Neuronal stem cell (in vitro differentiated cells): ENCODE data around the gene VPS8.

ENCODE experiments used
- DNase-seq: peaks from one replicate; pipeline ENCODE4 v3.0.0-alpha.2; 2013; ENCODE audit warnings: low spot score
- H2AFZ ChIP-seq: one replicate; pipeline ENCODE4 v1.6.1; 2013; ENCODE audit warnings: mild to moderate bottlenecking, low read length, inconsistent platforms
- H2AK5ac ChIP-seq: 2 replicates; pipeline ENCODE4 v1.6.1; 2013; ENCODE audit warnings: low read depth, mild to moderate bottlenecking, inconsistent platforms, low read length, moderate library complexity, mixed read lengths
- H2BK120ac ChIP-seq: 2 replicates; pipeline ENCODE4 v1.6.1; 2013; ENCODE audit warnings: low read depth, mild to moderate bottlenecking, inconsistent platforms, low read length, moderate library complexity, mixed read lengths
- H2BK12ac ChIP-seq: one replicate; pipeline ENCODE4 v1.6.1; 2013; ENCODE audit warnings: low read length, inconsistent platforms
- H2BK15ac ChIP-seq: 2 replicates; pipeline ENCODE4 v1.6.1; 2013; ENCODE audit warnings: mild to moderate bottlenecking, low read length, inconsistent platforms, mixed read lengths
- H2BK5ac ChIP-seq: one replicate; pipeline ENCODE4 v1.6.1; 2013; ENCODE audit warnings: inconsistent platforms, mild to moderate bottlenecking, low read length, moderate library complexity
- H3K14ac ChIP-seq: one replicate; pipeline ENCODE4 v1.6.1; 2013; ENCODE audit warnings: low read length, inconsistent platforms
- H3K18ac ChIP-seq: 2 replicates; pipeline ENCODE4 v1.6.1; 2013; ENCODE audit warnings: low read length, inconsistent platforms
- H3K23ac ChIP-seq: 2 replicates; pipeline ENCODE4 v1.6.1; 2013; ENCODE audit warnings: low read depth, mild to moderate bottlenecking, mixed read lengths, low read length, inconsistent platforms; ENCODE audit not compliant: poor library complexity
- H3K27ac ChIP-seq: replicated peaks from 3 replicates; pipeline ENCODE4 v1.5.1; 2013; ENCODE audit warnings: low read length, inconsistent platforms
- H3K27me3 ChIP-seq, 3 experiments: 2 replicates each; pipeline ENCODE4 v1.6.1; 2013; ENCODE audit warnings: low read length in 3 of 3, mild to moderate bottlenecking in 2 of 3, inconsistent platforms in 1 of 3, low read depth in 1 of 3, mixed read lengths in 1 of 3, moderate library complexity in 1 of 3; ENCODE audit not compliant: control insufficient read depth in 3 of 3, insufficient read depth in 3 of 3
- H3K36me3 ChIP-seq, 2 donors: replicated peaks in 1 of 2; 2 replicates each; pipeline ENCODE4 v1.6.1; 2013; ENCODE audit warnings: low read length in 2 of 2; ENCODE audit not compliant: control insufficient read depth in 2 of 2, insufficient read depth in 2 of 2
- H3K4ac ChIP-seq: 2 replicates; pipeline ENCODE4 v1.6.1; 2013; ENCODE audit warnings: inconsistent platforms, mild to moderate bottlenecking, low read length, moderate library complexity
- H3K4me1 ChIP-seq, 2 donors: 1 replicate in 1 of 2; 2 replicates in 1 of 2; pipeline ENCODE4 v1.6.1; 2013; ENCODE audit warnings: low read length in 2 of 2, low read depth in 1 of 2; ENCODE audit not compliant: control insufficient read depth in 2 of 2, insufficient read depth in 1 of 2
- H3K4me2 ChIP-seq: one replicate; pipeline ENCODE4 v1.6.1; 2013; ENCODE audit warnings: mild to moderate bottlenecking, low read length, inconsistent platforms; ENCODE audit not compliant: insufficient read depth, poor library complexity, severe bottlenecking
- H3K4me3 ChIP-seq, 2 donors: 2 replicates each; pipeline ENCODE4 v1.5.1; 2013; ENCODE audit warnings: low read length in 2 of 2, mild to moderate bottlenecking in 2 of 2, inconsistent platforms in 1 of 2, moderate library complexity in 1 of 2
- H3K79me1 ChIP-seq: one replicate; pipeline ENCODE4 v1.6.1; 2013; ENCODE audit warnings: low read depth, mild to moderate bottlenecking, inconsistent platforms, low read length, moderate library complexity
- H3K9ac ChIP-seq: one replicate; pipeline ENCODE4 v1.6.1; 2013; ENCODE audit warnings: mild to moderate bottlenecking, low read depth, low read length, inconsistent platforms; ENCODE audit not compliant: poor library complexity
- H3K9me3 ChIP-seq, 2 donors: replicated peaks in 1 of 2; 2 replicates each; pipeline versions ENCODE3 to v1.6.1; 2013; ENCODE audit warnings: low read length in 2 of 2, mild to moderate bottlenecking in 2 of 2, inconsistent platforms in 1 of 2, low read depth in 1 of 2, mixed read lengths in 1 of 2, moderate library complexity in 1 of 2; ENCODE audit not compliant: control insufficient read depth in 2 of 2, insufficient read depth in 1 of 2
- H4K8ac ChIP-seq: one replicate; pipeline ENCODE4 v1.6.1; 2013; ENCODE audit warnings: low read depth, mild to moderate bottlenecking, inconsistent platforms, low read length, moderate library complexity
- H4K91ac ChIP-seq: one replicate; pipeline ENCODE4 v1.6.1; 2013; ENCODE audit warnings: low read length, low read depth, mild to moderate bottlenecking, inconsistent platforms; ENCODE audit not compliant: poor library complexity
- WGBS, 2 donors: extraction: QIAGEN DNeasy Blood & Tissue Kit; methylation state at CpG; one replicate each; pipeline ENCODE4 v1.1.7; 2013; ENCODE audit warnings: missing lambda C conversion rate in 2 of 2, mixed read lengths in 1 of 2; ENCODE audit not compliant: insufficient read length in 2 of 2, insufficient replicate concordance in 1 of 2; ENCODE audit errors: extremely low coverage in 2 of 2; 5-methylcytosine and 5-hydroxymethylcytosine counted together

Gene VPS8

DNA sequence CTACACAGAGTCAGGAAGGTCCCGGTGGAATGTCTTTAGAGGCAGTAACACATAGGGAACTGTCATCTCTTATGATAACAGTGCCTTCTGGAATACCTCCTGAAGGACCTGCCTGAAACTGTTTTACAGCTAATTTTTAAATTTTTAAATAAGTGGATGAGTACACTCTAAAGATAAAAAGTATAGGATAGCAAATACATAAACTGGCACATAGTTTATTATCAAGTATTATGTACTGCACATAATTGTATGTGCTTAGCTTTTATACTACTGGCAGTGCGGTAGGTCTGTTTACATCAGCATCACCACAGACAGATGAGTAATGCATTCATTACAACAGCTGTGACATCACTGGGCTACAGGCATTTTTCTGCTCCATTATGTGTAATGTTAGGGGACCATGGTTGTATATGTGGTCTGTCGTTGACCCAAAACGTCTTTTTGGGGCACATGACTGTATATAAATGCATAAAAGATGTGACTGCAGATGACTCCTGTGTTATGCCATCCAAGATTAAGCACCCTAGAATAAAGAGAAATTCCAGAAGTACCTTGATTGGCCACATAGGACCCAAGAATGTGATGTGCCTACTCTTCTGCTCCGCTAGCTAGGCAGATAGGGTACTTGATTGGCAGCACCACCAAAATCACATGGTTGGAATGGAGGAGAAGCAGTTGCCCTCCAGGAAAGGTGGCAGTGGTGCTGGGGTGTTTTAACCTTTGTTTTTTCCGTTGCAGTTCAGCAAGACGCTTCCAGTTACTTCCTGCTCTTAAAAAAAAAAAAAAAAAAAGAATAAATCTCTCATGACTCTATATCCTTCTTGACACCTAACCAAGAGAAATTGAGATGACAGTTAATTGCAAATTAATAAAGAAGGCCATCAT is 3.3 kb downstream of the VPS8 start:
- H3K4me1 ChIP-seq: peaks cover 4 to 6% of the 10 kb centered on the region in 2 donors
- no peak overlapping the region for H3K4ac ChIP-seq
- H2AK5ac ChIP-seq: no peak overlapping the region
- no peak overlapping the region for H4K8ac ChIP-seq
- H3K9ac ChIP-seq: no peak overlapping the region
- H4K91ac ChIP-seq: no peak overlapping the region
- no peak overlapping the region for H2BK120ac ChIP-seq
- H3K27ac ChIP-seq: no peak overlapping the region
- WGBS, 2 donors: no CpG with 5 or more reads among the region's 7 CpGs
- no peak overlapping the region for H3K18ac ChIP-seq
- H3K4me2 ChIP-seq: no peak overlapping the region
- peaks cover 0 to 1% of the 10 kb centered on the region in 2 donors for H3K9me3 ChIP-seq
- no peak overlapping the region for H3K14ac ChIP-seq
- H2BK5ac ChIP-seq: no peak overlapping the region
- H3K27me3 ChIP-seq: peaks cover 0 to under 1% (median 0%) of the 10 kb centered on the region in 3 experiments
- H3K4me3 ChIP-seq: no peak overlapping the region
- H3K36me3 ChIP-seq: no peaks in the 10 kb centered on the region
- no peak overlapping the region for H2BK12ac ChIP-seq
- no peak for DNase-seq
- no peak overlapping the region for H2AFZ ChIP-seq
- no peak overlapping the region for H3K23ac ChIP-seq
- no peak overlapping the region for H2BK15ac ChIP-seq
- peaks cover 2% of the 10 kb centered on the region for H3K79me1 ChIP-seq

DNA sequence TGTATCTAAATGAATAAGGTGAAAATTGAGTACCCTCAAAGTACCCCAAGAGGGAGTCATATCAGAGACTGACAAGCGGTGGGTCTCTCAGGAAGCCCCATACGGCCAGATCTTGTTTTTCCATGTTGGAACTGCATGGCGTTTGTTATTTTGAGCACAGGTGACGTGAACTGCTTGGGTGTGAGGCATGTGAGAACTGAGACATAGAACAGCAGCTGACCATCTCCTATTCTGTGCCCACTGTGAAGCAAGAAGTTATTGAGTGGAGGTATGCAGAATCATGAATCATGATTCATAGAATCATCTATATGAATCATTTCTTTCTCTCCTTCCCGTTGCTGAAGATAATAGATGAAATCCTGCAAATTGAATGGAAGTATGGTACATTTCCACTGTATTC is 4.6 kb downstream of the VPS8 start:
- Histone ChIP-seq H3K14ac (no peak overlapping the region), H4K8ac (no peak overlapping the region), H2AK5ac (no peak overlapping the region), H2AFZ (no peak overlapping the region), H2BK12ac (no peak overlapping the region), H3K18ac (no peak overlapping the region), H3K23ac (no peak overlapping the region), H3K9ac (no peak overlapping the region), H3K4ac (no peak overlapping the region), H3K4me3 (no peak overlapping the region), H3K4me1 (peaks cover 4 to 6% of the 10 kb centered on the region in 2 donors), H3K27ac (no peak overlapping the region), H2BK15ac (no peak overlapping the region), H4K91ac (no peak overlapping the region), H3K9me3 (peaks cover 0 to 1% of the 10 kb centered on the region in 2 donors), H2BK5ac (no peak overlapping the region), H2BK120ac (no peak overlapping the region), H3K4me2 (no peak overlapping the region), H3K36me3 (no peaks in the 10 kb centered on the region), H3K79me1 (peaks cover 2% of the 10 kb centered on the region), H3K27me3 (no peaks in the 10 kb centered on the region)
- no CpG with 5 or more reads among the region's 5 CpGs for WGBS, 2 donors
- no peak for DNase-seq

DNA sequence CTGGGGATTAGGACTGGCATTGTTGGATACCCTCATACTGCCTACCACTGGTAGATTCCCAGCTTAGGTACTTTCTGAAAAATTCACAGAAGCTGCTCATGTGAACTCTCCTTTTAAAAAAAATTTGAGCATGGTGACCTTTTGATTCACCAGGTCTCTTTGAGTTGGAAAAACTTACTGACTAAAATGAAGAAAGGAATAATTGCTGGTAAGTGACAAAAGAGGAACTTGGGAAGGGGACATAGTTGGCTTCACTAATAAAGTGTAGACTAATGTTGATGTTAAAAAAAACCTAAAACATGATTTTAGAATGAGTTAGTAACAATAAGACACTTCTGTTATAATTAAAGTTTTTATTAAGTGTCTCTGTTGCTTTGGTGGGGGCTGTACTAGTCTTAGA is 8.6 kb downstream of the VPS8 start:
- Histone ChIP-seq H3K79me1 (no peaks in the 10 kb centered on the region), H3K4me3 (no peak overlapping the region), H3K4ac (no peak overlapping the region), H2BK5ac (no peak overlapping the region), H3K23ac (no peak overlapping the region), H2AFZ (no peak overlapping the region), H2BK120ac (no peak overlapping the region), H3K27ac (no peak overlapping the region), H3K36me3 (no peaks in the 10 kb centered on the region), H3K9ac (no peak overlapping the region), H3K9me3 (peaks cover 0 to 1% of the 10 kb centered on the region in 2 donors), H2BK15ac (no peak overlapping the region), H3K18ac (no peak overlapping the region), H3K4me2 (no peak overlapping the region), H3K4me1 (no peaks in the 10 kb centered on the region), H2BK12ac (no peak overlapping the region), H3K27me3 (no peaks in the 10 kb centered on the region), H2AK5ac (no peak overlapping the region), H3K14ac (no peak overlapping the region), H4K91ac (no peak overlapping the region), H4K8ac (no peak overlapping the region)
- no peak for DNase-seq

GRCh38 chr3:184821034-184821433 is 9.1 kb downstream of the VPS8 start:
- no peak overlapping the region for H3K4me3 ChIP-seq
- H3K4ac ChIP-seq: no peak overlapping the region
- H3K23ac ChIP-seq: no peak overlapping the region
- no peak overlapping the region for H3K14ac ChIP-seq
- H3K4me1 ChIP-seq: no peaks in the 10 kb centered on the region
- no peak overlapping the region for H3K4me2 ChIP-seq
- H2BK120ac ChIP-seq: no peak overlapping the region
- H3K27me3 ChIP-seq: no peaks in the 10 kb centered on the region
- no peaks in the 10 kb centered on the region for H3K36me3 ChIP-seq
- H2BK15ac ChIP-seq: no peak overlapping the region
- H2BK5ac ChIP-seq: no peak overlapping the region
- no peak overlapping the region for H3K27ac ChIP-seq
- no peak overlapping the region for H3K18ac ChIP-seq
- H3K79me1 ChIP-seq: no peaks in the 10 kb centered on the region
- WGBS, 2 donors: no CpG with 5 or more reads among the region's 4 CpGs
- H3K9ac ChIP-seq: no peak overlapping the region
- peaks cover 0 to 1% of the 10 kb centered on the region in 2 donors for H3K9me3 ChIP-seq
- no peak overlapping the region for H4K8ac ChIP-seq
- H2BK12ac ChIP-seq: no peak overlapping the region
- DNase-seq: no peak
- no peak overlapping the region for H4K91ac ChIP-seq
- H2AK5ac ChIP-seq: no peak overlapping the region
- no peak overlapping the region for H2AFZ ChIP-seq
